Globus pallidus (tissue), 1 donor: ENCODE data around the gene CCDC187.

Experiments
- DNase-seq: peaks from one replicate; pipeline ENCODE4 v3.0.0-alpha.2; 2015; ENCODE audit warnings: low spot score

CCDC187 gene

DNA sequence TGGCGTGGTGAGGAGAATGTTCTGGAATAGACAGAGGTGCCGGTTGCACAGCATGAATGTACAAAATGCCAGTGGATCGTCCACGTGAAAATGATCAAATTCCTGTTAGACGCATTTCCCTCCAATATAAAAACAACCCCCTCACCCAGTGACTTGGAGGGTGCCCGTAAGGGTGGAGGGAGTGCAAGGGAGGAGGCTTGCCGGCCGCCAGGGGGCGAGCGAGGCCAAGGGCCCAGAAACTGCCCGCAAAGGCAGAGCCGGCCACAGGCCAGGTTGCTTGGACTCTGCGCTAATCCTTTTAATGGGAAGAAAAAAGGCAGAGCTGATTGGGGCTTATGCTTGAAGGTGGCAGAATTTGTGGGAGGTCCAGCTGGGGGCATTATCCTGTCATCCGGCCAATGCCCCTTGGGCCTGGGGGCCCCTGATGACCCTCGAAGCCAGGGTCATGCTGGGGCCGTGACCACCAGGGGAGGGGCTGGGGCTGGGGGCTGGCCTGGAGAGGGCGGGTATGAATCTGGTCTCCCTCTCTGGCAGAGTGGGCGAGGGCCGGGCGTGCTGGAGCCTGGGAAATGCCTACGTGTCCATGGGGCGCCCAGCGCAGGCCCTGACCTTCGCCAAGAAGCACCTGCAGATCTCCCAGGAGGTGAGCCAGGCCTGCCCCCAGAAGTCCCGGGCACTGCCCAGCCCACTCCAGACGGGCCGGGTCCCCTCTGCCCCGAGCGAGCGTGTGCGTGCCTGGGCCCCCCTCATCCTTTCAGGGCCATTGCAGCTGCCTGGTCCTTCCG, 35.5 kb upstream of the CCDC187 start:
- DNase-seq = peak; percentile 72

DNA sequence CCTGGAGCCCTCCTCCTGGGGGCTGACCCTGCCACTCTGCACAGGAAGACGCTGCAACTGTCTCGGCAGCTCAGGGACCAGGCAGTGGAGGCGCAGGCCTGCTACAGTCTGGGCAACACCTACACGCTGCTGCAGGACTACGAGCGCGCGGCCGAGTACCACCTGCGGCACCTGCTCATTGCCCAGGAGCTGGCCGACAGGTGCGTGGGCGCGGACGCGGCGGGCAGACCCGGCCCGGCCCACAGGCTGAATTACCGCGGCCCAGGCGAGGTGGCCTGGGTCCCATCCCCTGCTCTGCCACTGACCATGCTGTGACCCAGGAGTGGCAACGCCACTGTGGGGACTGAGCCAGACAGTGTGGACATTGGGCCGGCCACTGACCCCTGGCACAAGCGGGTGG, 34.6 kb upstream of the CCDC187 start:
- DNase-seq = no peak

GRCh38 chr9:136337416-136338395, 33.8 kb upstream of the CCDC187 start:
- no peak for DNase-seq

DNA sequence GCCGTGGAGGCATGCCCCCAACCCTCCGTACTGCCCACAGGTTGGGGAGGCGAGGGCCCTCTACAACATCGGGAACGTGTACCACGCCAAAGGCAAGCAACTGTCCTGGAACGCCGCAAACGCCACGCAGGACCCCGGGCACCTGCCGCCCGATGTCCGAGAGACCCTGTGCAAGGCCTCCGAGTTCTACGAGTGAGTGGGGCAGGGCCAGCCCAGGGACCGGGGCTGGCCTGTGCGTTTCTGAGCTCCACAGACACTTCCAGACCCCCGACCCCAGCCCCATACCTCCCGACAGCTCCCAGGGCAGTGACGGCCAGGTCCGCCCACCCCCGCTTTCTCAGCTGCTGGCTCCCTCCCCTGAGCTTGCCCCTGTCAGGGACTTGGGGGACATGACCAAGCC, 33.0 kb upstream of the CCDC187 start:
- no peak for DNase-seq

DNA sequence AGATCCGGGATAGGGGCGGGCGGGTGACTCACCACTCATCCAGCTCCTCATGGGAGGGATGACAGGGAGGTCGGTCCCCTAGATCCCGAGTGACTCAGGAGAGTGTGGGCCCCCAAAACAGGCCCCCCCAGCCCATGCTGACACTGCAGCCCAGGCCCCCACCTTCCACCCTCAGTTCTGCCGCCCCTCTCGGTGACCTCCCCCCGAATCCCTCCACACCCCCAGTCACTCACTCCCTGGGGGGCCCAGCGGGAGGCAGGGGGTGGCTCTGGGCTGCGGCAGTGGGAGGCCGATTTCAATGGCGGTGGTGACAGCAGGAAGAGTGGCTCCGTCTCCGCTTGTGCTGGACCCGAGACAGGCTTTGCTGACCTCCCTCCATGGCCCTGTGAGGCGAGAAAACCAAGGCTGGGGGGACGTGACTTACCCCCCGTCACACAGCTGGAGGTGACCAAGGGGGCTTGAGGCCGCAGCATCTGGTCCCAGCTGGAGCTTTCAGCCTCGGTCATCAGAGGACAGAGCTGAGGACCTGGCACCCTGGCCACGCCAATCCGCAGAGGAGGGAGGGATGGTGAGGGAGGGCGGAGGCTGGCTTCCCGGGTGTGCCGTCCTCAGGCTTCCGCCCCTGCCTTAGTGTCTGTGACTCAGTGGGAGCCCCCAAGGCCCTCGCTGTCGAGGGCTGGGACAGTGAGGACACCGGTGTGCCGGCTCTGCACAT, 32.4 kb upstream of the CCDC187 start:
- no peak for DNase-seq

DNA sequence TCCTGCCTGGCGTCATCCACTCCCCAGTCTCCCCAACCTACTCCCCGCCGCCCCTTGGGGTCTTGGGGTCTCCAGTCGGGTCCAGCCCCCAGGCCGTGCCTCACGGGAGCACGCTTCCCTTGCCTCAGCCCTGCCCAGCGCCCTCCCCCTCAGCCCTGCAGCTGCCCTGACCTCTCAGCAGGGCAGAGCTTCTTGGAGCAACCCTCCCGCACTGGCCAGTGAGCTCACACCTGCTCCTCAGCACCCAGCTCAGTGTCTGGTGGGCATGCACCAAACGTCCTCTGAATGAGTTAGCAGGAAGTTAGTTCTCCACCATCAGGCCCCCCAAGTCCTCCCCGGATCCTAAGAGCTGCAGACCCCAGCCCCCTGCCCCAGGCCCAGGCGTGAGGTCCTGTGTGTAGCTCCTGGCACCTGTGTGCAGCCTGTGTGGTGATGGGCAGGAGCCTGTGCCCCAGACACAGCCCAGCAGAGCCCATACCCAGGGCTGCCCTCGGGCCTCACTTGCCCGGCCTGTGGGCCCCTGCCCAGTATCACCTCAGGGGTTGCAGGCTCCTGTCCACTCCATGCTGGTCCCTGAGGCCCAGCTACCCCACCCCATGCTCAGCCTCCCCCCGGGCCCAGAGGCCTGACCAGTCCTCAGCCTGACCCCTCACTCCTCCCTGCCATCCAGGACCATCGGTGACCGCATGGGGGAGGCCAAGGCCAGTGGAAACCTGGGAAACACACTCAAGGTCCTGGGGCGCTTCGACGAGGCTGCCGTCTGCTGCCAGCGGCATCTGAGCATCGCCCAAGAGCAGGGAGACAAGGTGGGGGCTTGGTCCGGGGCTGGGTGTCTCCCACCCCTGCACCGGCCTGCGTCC, 31.6 kb upstream of the CCDC187 start:
- DNase-seq = no peak

DNA sequence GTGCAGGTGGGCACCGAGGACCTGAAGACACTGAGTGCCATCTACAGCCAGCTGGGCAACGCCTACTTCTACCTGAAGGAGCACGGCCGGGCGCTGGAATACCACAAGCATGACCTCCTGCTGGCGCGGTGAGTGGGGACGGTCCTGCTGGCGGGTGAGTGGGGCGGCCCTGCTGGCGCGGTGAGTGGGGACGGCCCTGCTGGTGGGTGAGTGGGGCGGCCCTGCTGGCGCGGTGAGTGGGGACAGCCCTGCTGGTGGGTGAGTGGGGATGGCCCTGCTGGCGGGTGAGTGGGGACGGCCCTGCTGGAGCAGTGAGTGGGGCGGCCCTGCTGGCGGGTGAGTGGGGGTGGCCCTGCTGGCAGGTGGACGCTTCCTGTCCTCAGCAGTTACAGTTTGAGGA, 30.6 kb upstream of the CCDC187 start:
- DNase-seq = no peak

DNA sequence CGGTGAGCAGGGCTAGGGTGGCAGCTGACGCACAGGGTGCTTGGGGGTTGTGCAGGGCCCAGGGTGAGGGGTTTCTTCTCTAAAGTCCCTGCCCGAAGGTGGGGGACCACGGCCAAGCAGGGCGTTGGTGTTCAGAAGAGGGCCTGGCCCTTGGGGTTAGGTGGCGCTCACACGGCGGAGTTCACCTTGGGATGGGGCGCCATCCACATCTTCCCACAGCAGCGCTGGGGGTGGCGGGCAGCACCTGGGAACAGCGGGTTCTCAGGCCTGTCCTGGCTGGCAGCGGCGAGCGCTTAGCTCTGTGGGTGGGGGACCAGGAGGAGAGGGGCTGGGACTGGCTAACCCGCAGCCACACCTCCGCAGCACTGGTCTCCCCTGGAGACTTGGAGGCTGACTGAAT, 29.6 kb upstream of the CCDC187 start:
- no peak for DNase-seq

GRCh38 chr9:136333045-136333444, 29.2 kb upstream of the CCDC187 start:
- no peak for DNase-seq

DNA sequence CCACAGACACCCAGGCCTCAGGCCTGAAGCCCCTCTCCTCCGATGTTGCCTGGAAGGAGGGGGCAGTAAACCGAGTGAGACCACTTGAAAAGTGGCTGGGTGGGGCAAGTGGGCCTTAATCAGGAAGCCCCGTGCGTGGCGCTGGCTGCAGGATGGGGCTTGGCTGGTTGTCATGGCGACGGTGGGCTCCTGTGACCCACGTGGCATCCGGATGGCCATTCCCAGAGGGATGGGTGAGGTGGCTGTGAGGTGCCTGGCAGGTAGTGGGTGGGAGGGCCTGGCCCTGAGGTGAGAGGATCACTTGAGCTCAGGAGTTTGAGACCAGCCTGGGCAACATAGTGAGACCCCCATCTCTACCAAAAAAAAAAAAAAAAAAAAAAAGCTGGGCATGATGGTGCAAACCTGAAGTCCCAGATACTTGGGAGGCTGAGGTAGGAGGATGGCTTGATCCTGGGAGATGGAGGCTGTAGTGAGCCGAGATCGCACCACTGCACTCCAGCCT, 28.6 kb upstream of the CCDC187 start:
- no peak for DNase-seq

DNA sequence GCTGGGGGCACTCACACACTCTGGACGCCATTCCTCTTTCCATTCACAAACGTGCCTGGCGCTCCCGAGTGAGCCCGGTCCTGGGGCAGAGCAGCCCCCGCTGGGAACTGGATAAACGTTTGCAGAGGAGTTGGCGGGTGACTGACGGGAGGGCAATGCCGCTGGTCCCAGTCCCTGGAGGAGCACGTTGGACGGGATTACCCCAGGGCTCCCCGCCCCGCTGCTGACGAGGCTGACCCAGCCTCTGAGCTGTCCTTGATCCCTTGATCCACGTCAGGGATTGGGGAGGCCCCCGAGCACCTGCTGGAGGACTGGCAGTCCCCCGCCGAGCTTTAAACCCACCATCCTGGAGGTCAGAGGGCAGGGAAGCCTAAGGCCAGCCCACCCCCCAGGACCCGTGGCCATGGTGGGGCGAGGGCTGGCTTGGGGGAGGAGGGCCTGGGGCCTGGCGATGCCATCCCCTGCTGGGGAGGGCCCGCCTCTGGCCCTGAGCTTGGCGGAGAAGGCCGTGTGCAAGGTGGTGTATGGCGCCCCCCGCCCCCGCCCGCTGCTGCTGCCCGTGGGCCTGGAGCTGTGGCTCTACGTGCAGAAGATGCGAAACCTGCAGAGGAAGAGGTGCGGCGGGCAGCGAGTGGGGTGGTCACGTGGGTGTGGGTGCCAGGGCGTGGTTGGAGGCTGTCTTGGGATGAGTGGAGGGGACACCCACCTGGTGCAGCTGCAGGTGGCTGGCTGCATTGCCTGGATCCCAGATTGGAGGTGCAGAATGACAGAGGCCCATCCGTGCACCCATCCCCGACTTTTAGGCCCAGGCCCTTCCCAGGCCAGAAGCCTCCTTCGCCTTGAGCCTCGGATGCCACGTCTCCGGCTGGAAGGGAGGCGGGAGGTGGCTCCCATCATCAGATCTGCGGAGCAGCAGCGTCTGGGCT, 27.9 kb upstream of the CCDC187 start:
- no peak for DNase-seq

GRCh38 chr9:136331030-136331429, 27.1 kb upstream of the CCDC187 start:
- no peak for DNase-seq

DNA sequence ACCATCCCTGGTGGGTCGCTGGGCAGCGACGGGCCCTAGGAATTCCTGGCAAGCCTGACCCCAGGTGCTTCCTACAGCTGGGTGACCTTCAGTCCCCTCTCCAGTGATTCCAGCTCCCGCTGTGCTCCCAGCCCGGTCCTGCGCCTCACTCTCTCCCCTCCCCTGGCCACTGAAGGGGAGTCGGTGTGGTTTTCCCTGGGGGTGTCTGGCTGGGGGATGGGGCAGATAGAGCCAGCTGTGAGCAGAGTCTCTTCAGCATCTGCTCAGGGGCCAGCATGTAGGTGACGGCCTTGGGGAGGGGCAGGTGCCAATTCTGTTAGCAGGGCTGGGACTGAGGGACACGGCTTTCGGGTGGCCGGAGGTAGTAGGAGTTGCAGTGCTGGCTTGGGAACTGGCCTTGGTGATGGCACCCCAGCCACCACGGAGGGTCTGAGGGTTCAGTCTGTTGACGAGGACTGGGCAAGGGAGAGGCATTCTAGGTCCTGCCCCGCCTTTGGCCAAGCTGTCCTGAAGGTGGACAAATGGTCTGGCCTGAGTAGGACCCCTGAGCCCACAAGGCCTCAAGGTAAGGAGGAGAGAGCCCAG, 26.6 kb upstream of the CCDC187 start:
- DNase-seq = no peak

GRCh38 chr9:136329636-136330405, 25.9 kb upstream of the CCDC187 start:
- no peak for DNase-seq

GRCh38 chr9:136329211-136329627, 25.3 kb upstream of the CCDC187 start:
- DNase-seq = no peak

GRCh38 chr9:136328622-136329041, 24.7 kb upstream of the CCDC187 start:
- peak; percentile 66 for DNase-seq

DNA sequence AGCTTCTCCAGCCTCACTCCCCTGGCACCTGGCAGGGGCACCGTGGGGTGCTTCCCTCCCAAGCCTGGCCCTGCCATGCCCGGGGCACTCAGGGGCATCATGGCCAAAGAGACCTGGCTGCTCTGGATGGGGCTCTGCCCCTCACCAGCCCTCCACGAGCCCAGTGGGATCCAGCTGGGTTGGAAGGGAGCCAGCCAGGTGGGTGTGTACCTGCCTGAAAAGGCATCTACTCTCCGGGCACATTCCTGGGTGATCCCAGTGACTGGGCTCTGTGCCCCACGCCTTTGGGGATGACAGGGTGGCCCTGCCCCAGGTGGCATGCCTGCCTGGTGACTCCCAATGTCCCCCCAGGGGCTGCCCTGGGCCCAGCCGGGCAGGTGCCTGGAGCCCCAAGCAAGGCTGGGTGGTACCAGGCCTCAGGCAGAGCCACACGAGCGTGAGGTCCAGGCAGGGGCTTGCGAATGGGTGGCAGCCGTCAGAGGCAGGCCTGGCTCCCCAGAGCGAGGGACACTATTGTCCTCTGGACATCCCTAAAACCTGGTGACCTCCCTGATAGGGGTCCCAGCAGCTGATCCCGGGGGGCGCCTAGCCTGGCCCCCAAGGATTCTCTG, 24.2 kb upstream of the CCDC187 start:
- DNase-seq = no peak

DNA sequence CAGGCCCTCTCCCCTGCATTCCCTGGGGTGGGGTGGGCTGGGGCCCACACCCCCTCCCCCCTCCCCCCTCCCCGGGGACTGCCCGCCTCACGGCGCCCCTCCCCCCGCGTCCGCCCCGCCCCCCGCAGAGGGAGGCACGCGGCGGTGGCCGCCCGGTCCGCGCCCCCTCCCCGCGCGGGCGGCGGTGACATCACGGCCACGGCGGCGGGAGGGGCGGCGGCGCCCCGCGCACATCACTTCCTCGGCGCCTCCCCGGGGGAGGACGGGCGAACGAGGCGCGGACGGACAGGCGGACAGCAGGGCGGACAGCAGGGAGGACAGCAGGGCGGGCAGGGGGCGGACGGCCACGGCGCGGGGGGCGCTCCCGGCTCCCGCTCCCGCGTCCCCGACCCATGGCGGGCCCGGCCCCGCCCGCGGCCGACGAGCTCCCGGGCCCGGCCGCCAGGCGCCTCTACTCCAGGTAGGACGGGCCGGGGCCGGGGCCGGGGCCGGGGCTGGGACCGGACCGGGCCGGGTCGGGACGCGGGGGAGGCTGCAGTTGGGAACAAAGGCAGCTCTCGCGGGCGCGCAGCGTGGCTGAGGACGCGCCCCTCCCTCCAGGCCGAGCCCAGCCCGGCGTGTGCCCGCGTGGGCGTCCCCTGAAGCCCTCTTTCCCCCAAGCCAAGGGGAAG, 23.5 kb upstream of the CCDC187 start, which contains the start of gene GPSM1:
GPSM1 (plus strand) TSS at position 236 of the 671 bp plus-strand sequence; CDS start at position 393, 157 bp downstream.
- peak; percentile 53 for DNase-seq
